ENCODE results near the gene ATP12A.

The ATP12A gene

GRCh38 chr13:24738366-24738847 lies 58.2 kb downstream of the ATP12A start:
- DNase-seq, result no peak

- DNase-seq, result no peak
Observed at GRCh38 chr13:24740014-24740890, 60.0 kb downstream of the ATP12A start.

- DNase-seq, result no peak
Observed at GRCh38 chr13:24741016-24741662, 60.9 kb downstream of the ATP12A start.

- no peak for DNase-seq
Observed at GRCh38 chr13:24741791-24742190, 61.6 kb downstream of the ATP12A start.

GRCh38 chr13:24742294-24742693 lies 62.1 kb downstream of the ATP12A start:
- DNase-seq, result no peak

GRCh38 chr13:24742977-24743376 lies 62.8 kb downstream of the ATP12A start:
- DNase-seq, result no peak

- no peak for DNase-seq
Observed at GRCh38 chr13:24744247-24744646, 64.0 kb downstream of the ATP12A start.

- DNase-seq, result no peak
Observed at GRCh38 chr13:24745516-24745860, 65.3 kb downstream of the ATP12A start.

- no peak for DNase-seq
Observed at GRCh38 chr13:24745861-24746617, 65.8 kb downstream of the ATP12A start.

GRCh38 chr13:24746618-24747247 lies 66.5 kb downstream of the ATP12A start:
- peak in 1 of 5 donors; percentile 28 for DNase-seq

- DNase-seq, result peak in 1 of 5 donors; percentile 57
Observed at GRCh38 chr13:24747248-24748060, 67.2 kb downstream of the ATP12A start.

GRCh38 chr13:24748061-24748400 lies 67.8 kb downstream of the ATP12A start:
- DNase-seq, result no peak

GRCh38 chr13:24759197-24759596 lies 79.0 kb downstream of the ATP12A start:
- no peak for DNase-seq

Measured in T-helper 1 cell (primary cell).